Psoas muscle (tissue), 8 donors: ENCODE results near the gene TRRAP. TPM values are rescaled to one million over a fixed set of nuclear protein-coding genes. Genes with fewer than 3 reads are reported as not detected.

Experiments
- ATAC-seq, 4 donors: fragments of 200-7000 bp; cut with Tn5 transposase; one replicate each; pipeline ENCODE4 v1.9.1; 2020; ENCODE audit warnings: moderate library complexity in 3 of 4, mild to moderate bottlenecking in 2 of 4
- DNase-seq, 2 donors: peaks; one replicate each; pipeline ENCODE4 v3.0.0-alpha.2; 2020
- H3K27ac ChIP-seq: fragments of 200-600 bp; one replicate; pipeline ENCODE4 v1.8.0; 2022
- H3K27me3 ChIP-seq, 3 donors: fragments of 200-600 bp in 1 of 3; one replicate each; pipeline versions ENCODE4 v1.6.1 to v1.8.0; 2013 to 2022; ENCODE audit warnings: low read length in 2 of 3, mild to moderate bottlenecking in 2 of 3, moderate library complexity in 1 of 3; ENCODE audit not compliant: insufficient read depth in 3 of 3
- H3K36me3 ChIP-seq, 2 donors: fragments of 200-600 bp in 1 of 2; one replicate each; pipeline versions ENCODE4 v1.6.1 to v1.8.0; 2013 to 2022; ENCODE audit warnings: low read depth in 1 of 2, mild to moderate bottlenecking in 1 of 2, moderate library complexity in 1 of 2; ENCODE audit not compliant: insufficient read depth in 1 of 2
- H3K4me1 ChIP-seq: fragments of 200-600 bp; one replicate; pipeline ENCODE4 v1.8.0; 2022
- H3K4me3 ChIP-seq: fragments of 200-600 bp; one replicate; pipeline ENCODE4 v1.8.0; 2022; ENCODE audit warnings: mild to moderate bottlenecking
- H3K9me3 ChIP-seq: fragments of 200-600 bp; one replicate; pipeline ENCODE4 v1.8.0; 2022
- CTCF ChIP-seq: fragments of 200-600 bp; IDR thresholded peaks from one replicate; pipeline ENCODE4 v1.8.0; 2022; ENCODE audit warnings: antibody characterized with exemption
- WGBS, 3 donors: extraction: QIAGEN DNeasy Blood & Tissue Kit; methylation state at CpG; one replicate each; pipeline versions ENCODE4 v1.1.6 to v1.1.7; 2013; 5-methylcytosine and 5-hydroxymethylcytosine counted together
- intact Hi-C, 2 donors: fragments of 100-400 bp; cut with DNase I; formaldehyde crosslinking; loops; one replicate each; pipeline versions ENCODE4 v1.11.0 to v1.14.2; 2022
- polyA plus RNA-seq, 3 donors: library from polyadenylated mRNA; stranded (reverse); fragments of 200-250 nt; gene quantifications; one replicate each; pipeline ENCODE4 v1.2.3, GENCODE V29; 2013
- total RNA-seq, 4 donors: library from RNA; stranded (reverse); fragmentation: NEBNext Ultra II Directional in 2 of 4; extraction: Animal tissue kit (Norgen Biotek cat#: 25700) in 2 of 4; gene quantifications; one replicate each; pipeline versions ENCODE4 v1.2.1 to v1.2.4, GENCODE V29; 2021 to 2023
- donor health status: healthy with polysubstance abuse.
- donor health status: DM: no; HTN: no; CAD: no; lungs with moderate emphysema.
- donor health status: Bipolar disorder and iron deficiency.
- donor health status: healthy.
- donor health status: DM: yes; HTN: yes; CAD: no.
- donor health status: DM: no; HTN: no; CAD: no.
- donor health status: DM: no; HTN: no; CAD: no.
- donor health status: DM: yes; HTN: yes; CAD: no.

The TRRAP gene
- total and polyA plus RNA-seq, 7 donors = 3.8 to 21.3 (median 13.3) TPM

GRCh38 chr7:98990356-98990755 lies 112.0 kb downstream of the TRRAP start:
- DNase-seq = no peak
- ATAC-seq = no peak
- Histone ChIP-seq H3K9me3 (no peaks in the 10 kb centered on the region), H3K36me3 (peaks cover 12 to 100% of the 10 kb centered on the region in 2 donors), H3K4me1 (no peaks in the 10 kb centered on the region), H3K27ac (no peak overlapping the region), H3K27me3 (no peaks in the 10 kb centered on the region), H3K4me3 (no peak overlapping the region)
- intact Hi-C loops = no loop called here
- TF ChIP-seq CTCF = no peak
- 91 to 93% (median 92%) methylated on average over 6 of the region's 6 CpGs for WGBS, 3 donors

- 93 to 96% (median 94%) methylated on average over 14 of the region's 14 CpGs for WGBS, 3 donors
- intact Hi-C loops = no loop called here
- H3K4me3 ChIP-seq = no peak overlapping the region
- H3K9me3 ChIP-seq = no peaks in the 10 kb centered on the region
- H3K27ac ChIP-seq = no peak overlapping the region
- DNase-seq = no peak
- peaks cover 7 to 100% of the 10 kb centered on the region in 2 donors for H3K36me3 ChIP-seq
- H3K4me1 ChIP-seq = no peaks in the 10 kb centered on the region
- no peaks in the 10 kb centered on the region for H3K27me3 ChIP-seq
- TF ChIP-seq CTCF = no peak
- no peak for ATAC-seq
Observed at GRCh38 chr7:98991141-98991540, 112.8 kb downstream of the TRRAP start.

- Histone ChIP-seq H3K36me3 (peaks cover 7 to 100% of the 10 kb centered on the region in 2 donors), H3K4me3 (no peak overlapping the region), H3K9me3 (no peaks in the 10 kb centered on the region), H3K27me3 (no peaks in the 10 kb centered on the region), H3K27ac (no peak overlapping the region), H3K4me1 (no peaks in the 10 kb centered on the region)
- 93 to 96% (median 94%) methylated on average over 16 of the region's 16 CpGs for WGBS, 3 donors
- ATAC-seq = no peak
- TF ChIP-seq CTCF = no peak
- DNase-seq = no peak
- intact Hi-C loops = no loop called here
Observed at GRCh38 chr7:98992076-98992475, 113.7 kb downstream of the TRRAP start.

GRCh38 chr7:98993024-98993897 lies 114.9 kb downstream of the TRRAP start:
- WGBS, 3 donors = 87 to 90% (median 88%) methylated on average over 32 of the region's 32 CpGs
- H3K36me3 ChIP-seq = peaks cover 7 to 100% of the 10 kb centered on the region in 2 donors
- no peak for TF ChIP-seq CTCF
- H3K27me3 ChIP-seq = no peaks in the 10 kb centered on the region
- H3K9me3 ChIP-seq = no peaks in the 10 kb centered on the region
- intact Hi-C loops = no loop called here
- no peak overlapping the region for H3K4me3 ChIP-seq
- DNase-seq (no peak), ATAC-seq (no peak)
- H3K27ac ChIP-seq = no peak overlapping the region
- no peaks in the 10 kb centered on the region for H3K4me1 ChIP-seq
